Neural cell (in vitro differentiated cells): ENCODE data around the gene ANKRD39. TPM values are rescaled to one million over a fixed set of nuclear protein-coding genes. Genes with fewer than 3 reads are reported as not detected.

Source experiments
- H2AFZ ChIP-seq: fragments of 200-600, 300-800 bp; sonication (generic), shearing (Covaris generic); 2 replicates; pipeline ENCODE4 v1.6.0; 2014; ENCODE audit warnings: low read depth, mild to moderate bottlenecking, antibody characterized with exemption, low read length, moderate library complexity
- H3F3A ChIP-seq: fragments of 200-600 bp; shearing (Covaris generic); 2 replicates; pipeline ENCODE4 v1.6.1; 2016; ENCODE audit warnings: mild to moderate bottlenecking, moderate library complexity, mixed read lengths, antibody characterized with exemption, low read length; ENCODE audit not compliant: insufficient read depth, poor library complexity, severe bottlenecking
- H3K27ac ChIP-seq: fragments of 200-600, 300-800 bp; sonication (generic), shearing (Covaris generic); 2 replicates; pipeline ENCODE4 v1.5.1; 2014; ENCODE audit warnings: mild to moderate bottlenecking, low read length, moderate library complexity
- H3K27me3 ChIP-seq: fragments of 300-800, 200-600 bp; sonication (generic), shearing (Covaris generic); 2 replicates; pipeline ENCODE4 v1.6.0; 2014; ENCODE audit warnings: mild to moderate bottlenecking, low read depth, low read length, moderate library complexity; ENCODE audit not compliant: insufficient read depth
- H3K36me3 ChIP-seq: fragments of 300-800, 200-600 bp; sonication (generic), shearing (Covaris generic); 2 replicates; pipeline ENCODE4 v1.5.1; 2014; ENCODE audit warnings: mild to moderate bottlenecking, antibody characterized with exemption, low read length, moderate library complexity; ENCODE audit not compliant: insufficient read depth
- H3K4me2 ChIP-seq: fragments of 300-800, 200-600 bp; sonication (generic), shearing (Covaris generic); 2 replicates; pipeline ENCODE4 v1.6.0; 2014; ENCODE audit warnings: mild to moderate bottlenecking, low read length
- H3K4me3 ChIP-seq: fragments of 300-800, 200-600 bp; sonication (generic), shearing (Covaris generic); 2 replicates; pipeline ENCODE4 v1.5.1; 2014; ENCODE audit warnings: mild to moderate bottlenecking, low read length, moderate library complexity
- H3K79me2 ChIP-seq: fragments of 200-600 bp; shearing (Covaris generic); replicated peaks from 2 replicates; pipeline ENCODE4 v1.6.0; 2014; ENCODE audit warnings: mild to moderate bottlenecking, low read length, moderate library complexity; ENCODE audit not compliant: insufficient read depth
- H3K9ac ChIP-seq: fragments of 300-800, 200-600 bp; sonication (generic), shearing (Covaris generic); 2 replicates; pipeline ENCODE4 v1.6.1; 2016; ENCODE audit warnings: mild to moderate bottlenecking, low read length, mixed read lengths
- H3K9me2 ChIP-seq: fragments of 200-600 bp; shearing (Covaris generic); 2 replicates; pipeline ENCODE4 v1.6.1; 2016; ENCODE audit warnings: mild to moderate bottlenecking, low read length, mixed read lengths; ENCODE audit not compliant: insufficient read depth
- H3K9me3 ChIP-seq: fragments of 200-600, 300-800 bp; sonication (generic), shearing (Covaris generic); 2 replicates; pipeline ENCODE4 v1.6.1; 2016; ENCODE audit warnings: mild to moderate bottlenecking, mixed run types, low read length, moderate library complexity, mixed read lengths
- H4K20me1 ChIP-seq: fragments of 200-600 bp; shearing (Covaris generic); 2 replicates; pipeline ENCODE4 v1.6.1; 2016; ENCODE audit warnings: mild to moderate bottlenecking, mixed run types; ENCODE audit not compliant: insufficient read depth
- EP300 ChIP-seq: fragments of 450-650 bp; conservative IDR thresholded peaks from 2 replicates; pipeline ENCODE4 v1.6.1; 2014; ENCODE audit warnings: antibody characterized with exemption, mild to moderate bottlenecking, moderate library complexity; ENCODE audit not compliant: poor library complexity, severe bottlenecking
- MXI1 ChIP-seq: fragments of 450-650 bp; conservative IDR thresholded peaks from 2 replicates; pipeline ENCODE4 v1.6.1; 2014; ENCODE audit warnings: antibody characterized with exemption, mild to moderate bottlenecking; ENCODE audit not compliant: poor library complexity, severe bottlenecking
- POLR2AphosphoS5 ChIP-seq: IDR thresholded peaks from 2 replicates; pipeline ENCODE4 v1.6.1; 2012
- RAD21 ChIP-seq: fragments of 450-650 bp; conservative IDR thresholded peaks from 2 replicates; pipeline ENCODE4 v1.6.1; 2014; ENCODE audit warnings: antibody characterized with exemption, mild to moderate bottlenecking, moderate library complexity
- REST ChIP-seq: IDR thresholded peaks from 2 replicates; pipeline ENCODE4 v1.6.1; 2012; ENCODE audit warnings: borderline replicate concordance
- SMC3 ChIP-seq: fragments of 450-650 bp; conservative IDR thresholded peaks from 2 replicates; pipeline ENCODE4 v1.6.1; 2014; ENCODE audit warnings: antibody characterized with exemption, mild to moderate bottlenecking, moderate library complexity; ENCODE audit not compliant: poor library complexity
- TAF1 ChIP-seq: IDR thresholded peaks from 2 replicates; pipeline ENCODE4 v1.6.1; 2012; ENCODE audit warnings: low read depth
- polyA plus RNA-seq: library from polyadenylated mRNA; depleted of rRNA; stranded (reverse); fragments of >200 nt; gene quantifications from 2 replicates; pipeline ENCODE4 v1.2.3, GENCODE V29; 2014

The ANKRD39 gene
- polyA plus RNA-seq, 1 donor from 2014 or later = 30.7 TPM

GRCh38 chr2:96878796-96879544 is 21.2 kb upstream of the ANKRD39 start:
- H3K36me3 ChIP-seq = no peaks in the 10 kb centered on the region
- H3K27ac ChIP-seq = no peak overlapping the region
- no peak overlapping the region for H2AFZ ChIP-seq
- H3K9me3 ChIP-seq = no peaks in the 10 kb centered on the region
- no peak overlapping the region for H3K9ac ChIP-seq
- H3K79me2 ChIP-seq = no peaks in the 10 kb centered on the region
- no peaks in the 10 kb centered on the region for H4K20me1 ChIP-seq
- H3K4me2 ChIP-seq = no peak overlapping the region
- TF ChIP-seq TAF1 (no peak), POLR2AphosphoS5 (no peak), SMC3 (no peak), RAD21 (no peak), MXI1 (no peak), EP300 (no peak)
- no peaks in the 10 kb centered on the region for H3K27me3 ChIP-seq
- no peaks in the 10 kb centered on the region for H3K9me2 ChIP-seq
- no peak overlapping the region for H3K4me3 ChIP-seq
- no peaks in the 10 kb centered on the region for H3F3A ChIP-seq

GRCh38 chr2:96878171-96878570 is 20.4 kb upstream of the ANKRD39 start:
- no peaks in the 10 kb centered on the region for H3K36me3 ChIP-seq
- H3F3A ChIP-seq = no peaks in the 10 kb centered on the region
- no peak overlapping the region for H3K4me3 ChIP-seq
- no peaks in the 10 kb centered on the region for H3K9me2 ChIP-seq
- H3K27me3 ChIP-seq = no peaks in the 10 kb centered on the region
- TF ChIP-seq SMC3 = no peak
- TF ChIP-seq EP300 = no peak
- no peak for TF ChIP-seq RAD21
- no peak overlapping the region for H3K27ac ChIP-seq
- H2AFZ ChIP-seq = no peak overlapping the region
- H4K20me1 ChIP-seq = no peaks in the 10 kb centered on the region
- no peak overlapping the region for H3K9ac ChIP-seq
- H3K9me3 ChIP-seq = no peaks in the 10 kb centered on the region
- no peaks in the 10 kb centered on the region for H3K79me2 ChIP-seq
- H3K4me2 ChIP-seq = no peak overlapping the region

- Histone ChIP-seq H3K9me2 (no peaks in the 10 kb centered on the region), H3K9ac (no peak overlapping the region), H3K27ac (no peak overlapping the region), H4K20me1 (no peaks in the 10 kb centered on the region), H3K4me2 (no peak overlapping the region), H2AFZ (no peak overlapping the region), H3K36me3 (no peaks in the 10 kb centered on the region), H3F3A (no peaks in the 10 kb centered on the region), H3K79me2 (no peaks in the 10 kb centered on the region), H3K4me3 (no peak overlapping the region), H3K9me3 (no peaks in the 10 kb centered on the region), H3K27me3 (no peaks in the 10 kb centered on the region)
- TF ChIP-seq MXI1 (no peak), REST (no peak), POLR2AphosphoS5 (no peak)
Measured at GRCh38 chr2:96877631-96878092, 19.8 kb upstream of the ANKRD39 start.
